BE2C (cell line): Measurements from ENCODE around the gene OSBPL2.

Experiments
- DNase-seq: peaks from one replicate; pipeline ENCODE4 v3.0.0-alpha.2; 2020
- H3K27me3 ChIP-seq: fragments of 250-450 bp; sonication (Bioruptor Pico); 2 replicates; pipeline ENCODE4 v1.5.1; 2020; ENCODE audit warnings: mild to moderate bottlenecking
- H3K36me3 ChIP-seq: fragments of 250-450 bp; sonication (Bioruptor Pico); 2 replicates; pipeline ENCODE4 v1.5.1; 2020; ENCODE audit warnings: mild to moderate bottlenecking
- H3K4me1 ChIP-seq: fragments of 250-450 bp; sonication (Bioruptor Pico); 2 replicates; pipeline ENCODE4 v1.5.1; 2020
- H3K4me3 ChIP-seq: 2 replicates; pipeline ENCODE4 v1.5.1; 2011; ENCODE audit warnings: low read depth, low read length
- H3K9me3 ChIP-seq: fragments of 250-450 bp; sonication (Bioruptor Pico); 2 replicates; pipeline ENCODE4 v1.5.1; 2020
- CTCF ChIP-seq: IDR thresholded peaks from 2 replicates; pipeline ENCODE4 v1.5.1; 2012; ENCODE audit warnings: mild to moderate bottlenecking, low read depth, low read length

OSBPL2 gene

GRCh38 chr20:62344782-62345181 is 106.5 kb downstream of the OSBPL2 start:
- DNase-seq = no peak
- H3K4me3 ChIP-seq = no peak overlapping the region
- H3K4me1 ChIP-seq = no peaks in the 10 kb centered on the region
- TF ChIP-seq CTCF = no peak
- H3K9me3 ChIP-seq = no peaks in the 10 kb centered on the region
- no peaks in the 10 kb centered on the region for H3K27me3 ChIP-seq
- H3K36me3 ChIP-seq = no peaks in the 10 kb centered on the region
